Measurements from ENCODE around the gene RHBDF1.
A peak's percentile ranks its signal among the peaks of the same experiment; 100 is the strongest.
"Not testable (repeated sequence)": the region's sequence is repeated elsewhere in the genome, so short reads cannot be mapped to it uniquely, and the experiment has no call there.

The RHBDF1 gene

GRCh38 chr16:33877-34647, 38.4 kb downstream of the RHBDF1 start:
- DNase-seq, result no peak

GRCh38 chr16:33154-33876, 39.1 kb downstream of the RHBDF1 start:
- not testable (repeated sequence) for DNase-seq

DNA sequence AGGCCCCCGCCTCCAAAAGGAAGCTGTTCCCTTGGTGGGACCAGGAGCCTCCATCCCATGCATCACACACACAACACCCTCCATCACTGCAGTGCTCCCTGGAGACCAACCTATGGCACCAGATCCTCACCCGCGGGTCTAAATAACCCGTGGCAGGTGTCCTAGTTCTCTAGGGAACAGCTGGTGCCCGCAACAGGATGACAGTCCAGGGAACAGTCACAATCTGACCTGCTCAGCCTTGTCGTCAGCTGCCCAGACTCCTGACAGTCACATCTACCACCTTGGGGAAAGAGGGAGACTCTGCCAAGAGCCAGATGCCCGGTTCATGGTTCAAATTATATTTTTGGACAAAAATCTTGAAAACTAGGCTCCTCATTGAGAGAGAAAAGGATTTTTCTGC, 41.8 kb downstream of the RHBDF1 start:
- DNase-seq, result not testable (repeated sequence)

DNA sequence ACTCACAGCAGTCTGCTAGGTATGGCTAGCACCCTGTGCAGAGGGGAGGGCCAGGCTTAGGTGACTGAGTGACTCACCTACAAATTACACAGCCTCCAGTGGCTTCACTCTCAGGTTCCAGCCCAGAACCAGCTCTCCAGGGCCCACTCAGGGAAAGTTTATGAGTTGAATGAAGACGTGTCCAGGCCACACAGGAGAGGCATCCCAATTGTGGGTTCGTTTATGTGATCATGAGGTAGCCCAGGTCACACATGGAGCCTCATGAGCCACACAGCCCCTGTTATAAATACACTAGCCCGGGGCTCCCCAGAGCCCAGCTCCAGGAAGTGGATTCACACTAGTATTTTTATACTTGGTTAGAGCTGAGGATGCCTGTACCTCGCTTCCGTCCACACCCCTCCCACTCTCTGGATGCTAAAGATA, 46.5 kb downstream of the RHBDF1 start:
- not testable (repeated sequence) for DNase-seq

DNA sequence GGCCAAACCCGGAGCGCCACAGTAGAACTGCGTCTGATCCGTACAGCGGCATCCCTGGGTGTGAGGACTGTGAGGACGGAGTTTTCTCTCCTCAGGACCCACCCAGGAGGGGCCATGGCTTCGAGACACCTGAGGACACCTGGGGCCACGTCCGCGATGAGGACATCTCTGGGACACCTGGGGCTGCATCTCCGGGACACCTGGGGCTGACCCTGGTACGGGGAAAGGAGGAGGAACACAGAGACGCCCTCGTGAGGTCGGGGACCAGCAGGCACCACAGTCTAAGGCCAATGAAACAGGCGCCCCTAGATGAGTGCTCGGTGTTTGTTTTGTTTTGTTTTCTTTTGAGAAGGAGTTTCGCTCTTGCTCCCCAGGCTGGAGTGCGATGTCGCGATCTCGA, 48.3 kb downstream of the RHBDF1 start:
- not testable (repeated sequence) for DNase-seq

- DNase-seq, result not testable (repeated sequence)
These were observed 51.5 kb downstream of the RHBDF1 start for GRCh38 chr16:20886-21285.

- DNase-seq, result not testable (repeated sequence)
These were observed 55.2 kb downstream of the RHBDF1 start for GRCh38 chr16:17062-17765.

- DNase-seq, result peak; percentile 84
These were observed 61.7 kb downstream of the RHBDF1 start for GRCh38 chr16:10772-11171.

GRCh38 chr16:9903-10665, 62.3 kb downstream of the RHBDF1 start:
- no peak for DNase-seq

Data from activated CD4-positive, alpha-beta T cell treated with anti-CD3 and anti-CD28 coated beads for 1 hour (primary cell).